ENCODE data around the gene FUZ. TPM values are rescaled to one million over a fixed set of nuclear protein-coding genes. Genes with fewer than 3 reads are reported as not detected.
"Not testable (repeated sequence)": the region's sequence is repeated elsewhere in the genome, so short reads cannot be mapped to it uniquely, and the experiment has no call there.

Gene FUZ
- total RNA-seq, 1 experiment from 2014 or later, result 33.9 TPM

GRCh38 chr19:49836176-49837008, 23.3 kb upstream of the FUZ start:
- DNase-seq (ENCODE audit: low spot score), result no peak
- in situ Hi-C loops (cut with HindIII; ENCODE audit: low sequenced_read_pairs), result no loop called here

- no peak for DNase-seq (ENCODE audit: low spot score)
- in situ Hi-C loops (cut with HindIII; ENCODE audit: low sequenced_read_pairs), result no loop called here
Observed at GRCh38 chr19:49835562-49835961, 22.5 kb upstream of the FUZ start.

- no peak for DNase-seq (ENCODE audit: low spot score)
- in situ Hi-C loops (cut with HindIII; ENCODE audit: low sequenced_read_pairs), result no loop called here
Observed at GRCh38 chr19:49833599-49833998, 20.5 kb upstream of the FUZ start.

- no peak for DNase-seq (ENCODE audit: low spot score)
- in situ Hi-C loops (cut with HindIII; ENCODE audit: low sequenced_read_pairs), result no loop called here
Observed at GRCh38 chr19:49832556-49832955, 19.5 kb upstream of the FUZ start.

- DNase-seq (ENCODE audit: low spot score), result no peak
- in situ Hi-C loops (cut with HindIII; ENCODE audit: low sequenced_read_pairs), result no loop called here
Observed at GRCh38 chr19:49831592-49831991, 18.5 kb upstream of the FUZ start.

GRCh38 chr19:49830766-49831165, 17.7 kb upstream of the FUZ start:
- DNase-seq (ENCODE audit: low spot score), result no peak
- in situ Hi-C loops (cut with HindIII; ENCODE audit: low sequenced_read_pairs), result no loop called here

- DNase-seq (ENCODE audit: low spot score), result no peak
- in situ Hi-C loops (cut with HindIII; ENCODE audit: low sequenced_read_pairs), result no loop called here
Observed at GRCh38 chr19:49829721-49830120, 16.6 kb upstream of the FUZ start.

- in situ Hi-C loops (cut with HindIII; ENCODE audit: low sequenced_read_pairs), result no loop called here
- no peak for DNase-seq (ENCODE audit: low spot score)
Observed at GRCh38 chr19:49829200-49829599, 16.1 kb upstream of the FUZ start.

- in situ Hi-C loops (cut with HindIII; ENCODE audit: low sequenced_read_pairs), result no loop called here
- no peak for DNase-seq (ENCODE audit: low spot score)
Observed at GRCh38 chr19:49827034-49827433, 13.9 kb upstream of the FUZ start.

GRCh38 chr19:49824662-49825061, 11.6 kb upstream of the FUZ start:
- no peak for DNase-seq (ENCODE audit: low spot score)
- in situ Hi-C loops (cut with HindIII; ENCODE audit: low sequenced_read_pairs), result no loop called here

- in situ Hi-C loops (cut with HindIII; ENCODE audit: low sequenced_read_pairs), result no loop called here
- no peak for DNase-seq (ENCODE audit: low spot score)
Observed at GRCh38 chr19:49823472-49823871, 10.4 kb upstream of the FUZ start.

GRCh38 chr19:49820125-49820524, 7.0 kb upstream of the FUZ start:
- in situ Hi-C loops (cut with HindIII; ENCODE audit: low sequenced_read_pairs), result no loop called here
- no peak for DNase-seq (ENCODE audit: low spot score)

- DNase-seq (ENCODE audit: low spot score); in situ Hi-C loops (cut with HindIII; ENCODE audit: low sequenced_read_pairs): not testable (repeated sequence)
Observed at GRCh38 chr19:49819452-49820115, 6.5 kb upstream of the FUZ start.

- DNase-seq (ENCODE audit: low spot score), result no peak
- in situ Hi-C loops (cut with HindIII; ENCODE audit: low sequenced_read_pairs), result no loop called here
Observed at GRCh38 chr19:49818649-49819370, 5.7 kb upstream of the FUZ start.

GRCh38 chr19:49817964-49818648, 5.0 kb upstream of the FUZ start, which contains the start of gene MED25:
TSS of gene MED25 (plus strand) at chr19:49818289. CDS start at chr19:49818342, 53 bp downstream.
- DNase-seq (ENCODE audit: low spot score), result peak; percentile 89
- in situ Hi-C loops (cut with HindIII; ENCODE audit: low sequenced_read_pairs), result no loop called here

- DNase-seq (ENCODE audit: low spot score), result no peak
- in situ Hi-C loops (cut with HindIII; ENCODE audit: low sequenced_read_pairs), result no loop called here
Observed at GRCh38 chr19:49816590-49816989, 3.5 kb upstream of the FUZ start.

GRCh38 chr19:49814010-49814409, 918 bp upstream of the FUZ start:
- DNase-seq (ENCODE audit: low spot score), result no peak
- in situ Hi-C loops (cut with HindIII; ENCODE audit: low sequenced_read_pairs), result no loop called here

GRCh38 chr19:49812452-49812996, 568 bp downstream of the FUZ start:
- DNase-seq (ENCODE audit: low spot score), result no peak
- in situ Hi-C loops (cut with HindIII; ENCODE audit: low sequenced_read_pairs), result no loop called here

GRCh38 chr19:49811328-49811727, 1.8 kb downstream of the FUZ start:
- peak; percentile 6 for DNase-seq (ENCODE audit: low spot score)
- in situ Hi-C loops (cut with HindIII; ENCODE audit: low sequenced_read_pairs), result no loop called here
